GM21717 (cell line): ENCODE data around the gene STAG2.
"Not testable (repeated sequence)": the region's sequence is repeated elsewhere in the genome, so short reads cannot be mapped to it uniquely, and the experiment has no call there.

Experiments used
- ATAC-seq: cut with Tn5 transposase; IDR thresholded peaks from one replicate; pipeline ENCODE4 v1.9.1; 2021; ENCODE audit warnings: mild to moderate bottlenecking, moderate library complexity; ENCODE audit not compliant: unreplicated experiment

STAG2 gene

DNA sequence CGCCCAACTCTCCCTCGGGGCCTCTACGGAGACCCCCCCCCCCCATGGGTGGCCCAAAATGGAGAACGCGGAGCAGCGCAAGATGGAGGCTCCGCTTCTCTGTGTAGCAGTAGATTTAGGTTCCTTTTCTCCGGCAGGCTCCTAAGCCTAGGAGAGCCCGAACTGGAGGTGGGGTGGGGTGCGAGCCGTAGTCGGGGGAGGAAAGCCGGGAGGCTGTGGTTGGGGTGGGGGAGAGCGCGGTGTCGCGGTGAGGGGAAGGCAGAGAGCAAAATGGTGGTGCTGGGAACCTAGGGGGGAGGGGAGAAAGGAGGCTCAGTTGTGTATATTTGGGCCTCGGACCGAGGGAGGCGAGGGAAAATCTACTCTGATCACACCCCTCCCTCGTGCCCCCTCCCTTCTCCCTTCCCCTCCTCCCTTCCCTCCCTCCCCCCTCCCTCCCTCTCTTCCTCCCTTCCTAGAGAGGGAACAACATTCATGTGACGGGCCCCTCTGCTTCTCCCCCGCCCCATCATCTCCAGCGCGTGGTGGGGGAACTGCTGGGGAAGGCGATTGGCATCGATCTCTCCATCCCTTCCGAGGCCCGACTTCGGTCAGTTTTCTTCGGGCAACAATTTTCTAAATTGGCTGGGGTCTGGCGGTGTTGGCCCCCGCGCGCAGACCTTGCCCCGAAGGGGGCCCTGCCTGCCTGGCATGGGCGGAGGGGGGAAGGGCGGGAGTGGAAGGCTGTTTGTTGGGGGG, at the start of gene STAG2:
STAG2 (plus strand) TSS at position 439 of the 738 bp plus-strand sequence. CDS start 60,922 bp downstream, outside the sequence.
- no peak for ATAC-seq

DNA sequence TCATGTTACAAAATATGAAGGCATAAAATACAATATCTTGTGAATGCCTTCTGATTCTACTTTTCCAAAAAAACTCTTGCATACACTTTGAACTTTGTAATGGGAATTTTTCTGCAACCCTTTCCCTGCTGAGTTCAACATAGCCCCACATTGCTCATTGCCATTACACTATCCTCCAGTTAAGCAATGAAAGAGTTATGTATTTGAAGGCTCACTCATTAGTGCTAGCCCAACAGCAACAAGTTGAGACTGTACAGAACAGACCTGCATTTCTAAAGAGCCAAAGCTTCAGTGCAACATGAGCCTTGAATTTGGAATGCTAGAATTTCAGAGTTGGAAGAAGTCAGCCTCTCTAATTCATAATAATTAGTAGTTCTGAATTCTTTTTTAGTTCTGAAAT, 44.4 kb upstream of the STAG2 start:
- ATAC-seq: no peak

DNA sequence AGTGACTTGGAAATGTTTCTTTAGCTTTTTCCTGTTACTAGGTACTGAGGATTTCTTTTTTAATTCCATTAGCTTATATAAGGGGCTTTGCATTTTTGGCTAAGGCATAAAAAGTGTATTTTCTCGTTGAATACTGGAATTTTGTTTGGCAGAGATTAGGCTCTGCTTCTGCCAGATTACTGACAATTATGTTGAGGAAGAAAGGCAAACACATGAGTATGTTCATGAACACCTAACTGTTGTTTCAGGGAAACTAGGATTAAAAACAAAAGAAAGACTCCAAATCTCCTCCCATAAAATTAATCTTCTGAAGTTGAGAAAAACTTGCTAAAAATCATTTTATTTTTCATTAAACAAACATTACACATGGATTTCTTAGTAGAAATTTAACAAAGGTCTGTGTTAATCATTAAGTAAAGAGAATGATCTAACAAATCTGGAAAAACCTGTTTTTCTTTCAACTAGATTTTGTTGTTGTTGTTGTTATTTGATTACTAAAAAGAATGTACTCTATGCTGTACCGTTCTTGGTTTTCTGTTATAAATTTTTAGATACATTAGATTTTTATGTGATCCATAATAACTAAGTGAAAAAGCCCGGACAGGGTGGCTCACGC, 43.3 kb upstream of the STAG2 start:
- ATAC-seq: no peak

DNA sequence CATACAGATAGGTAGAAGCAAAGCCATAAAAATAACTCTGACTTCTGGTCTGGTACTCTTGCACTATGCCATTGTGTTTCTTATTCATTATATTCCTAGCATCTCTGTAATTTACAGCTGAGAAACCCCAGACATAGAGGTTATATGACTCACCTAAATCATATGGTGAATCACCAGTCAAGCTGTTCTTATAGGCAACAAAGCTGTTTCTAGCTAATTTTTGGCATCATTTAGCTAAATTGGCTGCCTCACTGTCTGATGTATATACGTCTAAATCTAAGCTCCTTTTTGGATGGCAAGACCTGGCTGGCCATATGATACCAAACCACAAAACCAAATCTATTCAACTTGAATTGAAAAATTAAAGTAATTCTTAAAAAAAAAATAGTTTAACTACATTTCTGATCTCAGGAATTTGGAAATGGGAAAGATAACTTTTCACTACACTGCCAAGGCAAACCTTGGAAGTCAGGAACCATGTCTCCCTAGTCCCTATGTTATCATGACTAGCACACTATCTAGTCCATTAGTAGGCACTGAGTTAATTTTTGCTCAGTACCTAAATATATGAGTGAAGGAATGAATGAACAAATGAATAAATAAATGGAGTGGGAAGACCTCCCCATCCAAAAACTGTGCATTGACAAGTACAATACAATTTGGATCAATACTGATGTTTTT, 41.3 kb upstream of the STAG2 start:
- ATAC-seq: no peak

DNA sequence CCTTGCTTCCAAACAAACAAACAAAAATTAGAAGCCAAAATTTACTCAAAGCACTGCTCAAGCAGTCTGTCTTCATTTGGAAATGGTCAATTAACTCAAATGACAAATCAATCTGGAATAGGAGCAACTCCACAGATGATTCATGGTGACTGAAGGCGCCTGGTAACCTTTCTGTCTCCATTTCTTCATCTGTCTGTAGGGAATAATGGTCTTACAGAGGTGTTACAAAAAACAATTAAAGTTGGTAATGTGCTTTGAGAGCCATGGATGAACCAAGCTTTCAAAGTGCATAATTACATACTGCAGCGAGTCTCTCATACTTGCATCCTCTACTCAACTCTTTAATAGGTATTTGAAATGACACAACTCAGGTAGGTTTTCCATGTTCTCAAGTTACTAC, 38.3 kb upstream of the STAG2 start:
- no peak for ATAC-seq

DNA sequence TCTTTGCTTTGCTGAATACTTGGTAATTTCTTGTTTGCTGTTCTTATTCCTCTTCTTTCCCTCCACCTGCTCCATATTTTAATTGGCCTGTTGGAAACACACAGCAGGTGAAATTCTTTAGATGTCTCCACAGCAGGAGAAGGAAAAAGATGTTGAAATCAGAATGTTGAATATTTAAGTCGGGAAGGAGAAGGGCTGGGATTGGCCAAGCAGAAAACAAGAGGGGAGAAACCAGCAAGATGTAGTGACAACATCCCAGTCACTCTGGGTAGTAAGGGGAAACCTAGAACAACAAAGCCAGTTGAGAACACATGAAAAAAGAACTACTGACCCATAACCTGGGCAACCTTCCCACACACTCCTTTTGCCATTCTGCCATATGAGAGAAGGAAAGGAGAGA, 37.3 kb upstream of the STAG2 start:
- no peak for ATAC-seq

DNA sequence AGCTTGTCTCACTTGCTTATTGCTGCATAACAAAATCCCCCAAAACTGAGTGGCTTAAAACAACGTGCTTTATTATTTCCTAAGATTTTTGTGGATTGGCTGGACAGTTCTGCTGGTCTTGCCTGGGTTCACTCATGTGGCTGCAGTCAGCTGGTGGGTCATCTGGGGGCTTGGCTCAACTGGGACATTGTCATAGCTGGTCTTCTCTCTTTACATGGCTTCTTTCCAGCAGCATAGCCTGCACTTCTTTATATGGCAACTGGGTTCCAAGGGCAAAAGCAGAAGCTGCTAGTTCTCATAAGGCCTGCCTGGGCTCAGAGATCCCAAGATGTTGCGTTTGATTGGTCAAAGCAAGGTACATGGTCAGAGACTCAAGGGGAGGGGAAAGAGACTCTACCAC, 33.7 kb upstream of the STAG2 start:
- ATAC-seq: no peak

DNA sequence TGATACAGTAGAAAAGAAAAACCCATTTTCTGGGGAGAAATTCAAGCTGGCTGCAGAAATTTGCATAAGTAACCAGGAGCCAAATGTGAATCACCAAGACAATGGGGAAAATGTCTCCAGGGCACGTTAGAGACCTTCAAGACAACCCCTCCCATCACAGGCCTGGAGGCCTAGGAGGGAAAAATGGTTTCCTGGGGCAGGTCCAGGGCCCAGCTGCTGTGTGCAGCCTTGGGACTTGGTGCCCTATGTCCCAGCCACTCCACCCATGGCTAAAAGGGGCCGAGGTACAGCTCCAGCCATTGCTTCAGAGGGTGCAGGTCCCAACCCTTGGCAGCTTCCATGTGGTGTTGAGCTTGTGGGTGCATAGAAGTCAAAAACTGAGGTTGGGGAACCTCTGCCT, 29.5 kb upstream of the STAG2 start:
- not testable (repeated sequence) for ATAC-seq

DNA sequence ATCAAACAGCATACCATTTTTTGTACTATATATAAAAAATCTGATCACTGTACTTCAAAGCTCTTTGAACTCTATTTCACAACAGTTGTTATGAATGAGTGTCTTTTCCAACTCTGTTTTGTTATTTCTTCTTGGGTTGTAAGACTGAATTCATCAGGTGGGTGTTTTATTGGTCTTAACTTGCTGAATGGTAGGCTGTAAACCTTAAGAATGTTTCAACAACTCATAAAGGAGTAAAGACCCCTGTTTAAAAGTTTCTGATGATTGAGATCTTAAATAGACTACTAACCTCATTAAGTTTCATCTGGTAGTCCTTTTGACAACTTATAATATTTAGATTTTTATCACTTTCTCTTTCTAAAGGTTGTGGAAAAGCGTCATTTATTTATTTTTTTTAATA, 18.4 kb upstream of the STAG2 start:
- ATAC-seq: no peak

DNA sequence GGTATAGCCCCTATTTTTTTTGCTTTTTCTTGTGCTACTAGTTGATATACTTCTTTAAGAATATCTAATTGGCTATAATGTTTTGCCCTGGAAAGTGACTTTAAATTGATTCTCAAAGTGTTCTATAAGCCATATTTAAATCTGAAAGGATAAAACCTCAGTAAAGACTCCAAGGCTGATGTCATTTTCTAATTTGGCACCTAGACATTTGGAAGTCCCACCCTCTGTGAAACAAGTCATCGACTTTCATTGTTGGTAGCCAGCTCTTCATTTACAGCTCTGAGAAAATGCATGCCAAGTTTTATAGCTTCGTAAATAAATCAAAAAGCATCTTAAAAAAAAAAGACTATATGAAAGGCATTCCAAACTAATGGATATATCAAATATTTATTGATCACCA, 18.0 kb upstream of the STAG2 start:
- no peak for ATAC-seq

DNA sequence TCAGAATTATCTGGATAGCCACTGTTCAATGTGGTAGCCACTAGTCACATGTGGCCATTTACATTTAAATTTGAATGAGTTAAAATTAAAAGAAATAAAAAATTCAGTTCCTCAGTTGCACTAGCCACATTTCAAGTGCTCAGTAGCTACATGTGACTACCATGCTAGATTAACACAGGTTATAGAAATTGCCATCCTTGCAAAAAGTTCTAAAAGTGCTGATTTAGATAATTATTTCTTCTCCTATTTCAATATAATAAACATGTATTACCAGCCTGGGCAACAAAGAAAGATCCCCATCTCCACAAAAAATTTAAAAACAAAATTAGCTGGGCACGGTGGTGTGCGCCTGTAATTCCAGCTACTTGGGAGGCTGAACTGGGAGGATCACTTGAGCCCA, 11.7 kb upstream of the STAG2 start:
- no peak for ATAC-seq

DNA sequence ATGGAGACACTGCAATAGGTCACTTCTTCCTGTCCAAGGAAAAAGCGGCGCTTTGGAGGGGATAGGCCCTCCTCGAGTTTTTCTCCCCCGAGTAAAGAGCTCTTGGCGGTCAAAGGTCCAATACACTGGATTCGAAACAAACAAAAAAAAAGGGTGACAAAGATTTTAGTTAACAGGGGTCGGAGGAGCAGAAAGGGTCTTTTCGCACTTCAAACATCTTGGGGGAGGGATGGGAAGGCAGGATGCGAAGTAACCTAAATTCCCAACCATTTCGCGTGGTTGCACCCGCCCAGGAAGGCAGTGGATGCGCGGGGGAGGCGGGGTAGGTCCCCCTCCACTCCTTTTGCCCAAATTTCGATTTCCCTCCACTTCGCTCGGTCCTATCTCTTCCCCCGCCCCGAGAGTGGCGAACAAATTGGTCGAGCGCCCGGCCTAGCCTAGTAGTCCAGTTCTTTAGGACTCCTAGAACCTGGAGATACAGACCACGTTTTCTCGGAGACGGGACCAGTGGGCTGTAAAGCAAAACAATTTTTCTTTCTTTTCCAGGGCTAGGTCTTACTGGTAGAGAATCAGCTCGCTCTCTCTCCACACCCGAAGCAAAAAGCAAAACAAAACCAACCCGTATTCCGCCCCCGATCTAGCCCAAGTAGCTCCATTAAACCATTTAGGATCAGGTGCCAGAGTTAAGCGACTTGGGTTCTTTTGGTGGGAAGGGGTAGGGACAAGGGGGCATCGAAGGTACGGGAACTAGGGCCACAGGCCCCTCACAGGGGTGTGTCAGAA, 2.0 kb upstream of the STAG2 start:
- no peak for ATAC-seq

DNA sequence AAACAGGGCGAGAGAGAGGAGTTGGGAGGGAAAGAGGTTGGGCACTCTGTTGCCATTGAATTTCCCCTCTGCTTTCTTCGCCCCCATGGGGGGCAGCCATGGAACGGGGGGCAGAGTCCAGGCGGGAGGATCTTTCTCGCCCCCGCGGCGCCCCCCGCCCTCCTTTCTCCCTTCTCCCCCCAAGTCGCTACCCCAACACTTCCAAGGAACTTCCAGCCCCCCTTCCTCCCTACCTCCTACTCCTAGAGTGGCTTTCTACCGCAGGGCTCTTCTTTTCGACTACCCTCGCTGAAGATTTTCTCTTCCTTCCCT, 594 bp upstream of the STAG2 start:
- ATAC-seq: no peak

DNA sequence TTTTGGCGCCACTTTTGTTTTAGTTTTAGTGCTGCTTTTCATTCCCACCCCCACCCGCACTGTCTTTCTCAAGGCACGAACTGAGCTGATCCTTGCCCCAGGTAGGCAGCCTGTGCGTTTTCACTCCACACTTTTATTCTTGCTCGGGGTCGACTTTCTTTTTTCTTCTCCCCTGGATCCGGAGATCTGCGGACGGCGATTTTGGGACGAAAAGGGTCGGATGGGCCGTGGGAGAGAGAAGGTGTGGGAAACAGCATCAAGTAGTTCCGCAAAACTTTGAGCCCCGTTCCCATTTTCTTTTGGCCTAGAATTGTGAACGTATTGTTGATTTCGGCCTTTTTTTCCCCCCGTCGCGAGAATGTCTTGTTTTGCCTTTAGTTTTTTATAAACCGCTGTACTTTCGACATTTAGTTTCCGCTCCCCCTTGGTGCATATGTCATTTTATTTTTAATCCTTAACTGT, 531 bp downstream of the STAG2 start:
- ATAC-seq: no peak

DNA sequence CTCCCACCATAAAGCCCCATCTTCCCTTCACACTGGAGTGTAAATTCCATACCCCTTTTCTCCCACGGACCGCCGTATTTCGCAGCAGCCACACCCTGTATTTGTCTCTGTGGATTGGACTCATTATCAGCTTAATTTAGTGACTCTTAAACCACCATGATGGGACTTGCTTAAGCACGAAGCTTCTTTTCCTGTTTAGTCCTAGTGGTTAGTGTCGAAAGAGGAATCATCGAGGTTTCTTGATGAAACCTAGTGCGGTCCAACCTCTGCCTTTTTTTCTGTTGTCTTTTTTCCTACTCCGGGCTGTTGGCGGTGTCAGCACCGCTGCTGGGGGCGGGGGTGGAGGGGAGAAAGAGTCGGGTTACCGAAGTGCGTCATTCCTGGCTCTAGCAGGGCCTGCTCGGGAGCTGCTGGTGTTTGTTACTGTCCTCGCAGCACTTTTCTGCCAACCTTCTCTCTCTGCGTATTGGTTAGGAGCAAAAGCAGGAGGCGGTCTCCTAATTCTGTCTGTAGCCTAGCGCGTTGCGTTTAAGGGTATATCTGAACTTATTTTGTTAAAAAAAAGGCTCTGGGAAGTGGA, 1.4 kb downstream of the STAG2 start:
- ATAC-seq: peak; percentile 61

DNA sequence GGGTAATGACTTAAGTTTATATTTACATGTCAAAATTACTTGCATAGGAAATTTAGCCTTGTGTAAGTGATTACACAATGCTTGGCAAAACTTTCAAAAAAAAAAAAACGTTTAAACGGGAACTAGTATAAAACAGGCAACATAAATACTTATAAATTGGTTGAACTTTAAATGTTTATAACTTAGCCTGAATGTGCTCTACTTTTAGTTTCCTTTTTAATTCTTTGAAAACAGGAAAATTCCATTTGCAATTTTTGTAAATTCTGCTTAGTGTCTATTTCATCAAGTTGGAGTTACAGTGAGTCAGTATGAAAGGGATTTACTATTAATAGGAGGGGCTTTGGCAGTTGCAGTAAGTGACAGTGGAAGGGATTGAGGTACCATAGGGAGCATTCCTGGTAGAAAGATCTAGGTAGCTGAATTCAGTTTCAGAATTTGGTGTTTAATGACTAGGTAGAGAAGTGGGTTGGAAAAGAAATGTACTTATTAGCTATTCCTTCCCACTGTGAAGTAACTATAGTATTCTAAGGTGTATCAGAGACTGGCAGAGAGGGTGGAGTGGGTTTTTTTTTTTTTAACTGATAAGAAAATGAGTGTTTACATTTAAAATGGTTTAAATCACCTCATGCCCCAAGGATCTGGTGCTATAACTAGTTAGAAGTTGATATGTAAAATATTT, 2.8 kb downstream of the STAG2 start:
- no peak for ATAC-seq

DNA sequence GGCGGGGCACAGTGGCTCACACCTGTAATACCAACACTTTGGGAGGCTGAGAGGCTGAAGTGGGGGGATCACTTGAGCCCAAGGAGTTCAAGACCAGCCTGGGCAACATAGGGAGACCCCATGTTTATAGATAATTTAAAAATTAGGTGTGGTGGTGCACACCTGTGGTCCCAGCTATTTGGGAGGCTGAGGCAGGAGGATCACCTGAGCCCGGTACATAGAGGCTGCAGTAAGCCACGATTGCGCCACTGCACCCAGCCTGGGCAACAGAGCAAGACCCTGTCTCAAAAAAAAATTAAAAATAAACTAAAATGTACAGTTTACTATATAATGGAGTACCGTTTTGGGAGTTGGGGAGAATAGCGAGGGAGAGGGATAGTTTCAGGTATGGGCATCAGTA, 4.2 kb downstream of the STAG2 start:
- no peak for ATAC-seq

DNA sequence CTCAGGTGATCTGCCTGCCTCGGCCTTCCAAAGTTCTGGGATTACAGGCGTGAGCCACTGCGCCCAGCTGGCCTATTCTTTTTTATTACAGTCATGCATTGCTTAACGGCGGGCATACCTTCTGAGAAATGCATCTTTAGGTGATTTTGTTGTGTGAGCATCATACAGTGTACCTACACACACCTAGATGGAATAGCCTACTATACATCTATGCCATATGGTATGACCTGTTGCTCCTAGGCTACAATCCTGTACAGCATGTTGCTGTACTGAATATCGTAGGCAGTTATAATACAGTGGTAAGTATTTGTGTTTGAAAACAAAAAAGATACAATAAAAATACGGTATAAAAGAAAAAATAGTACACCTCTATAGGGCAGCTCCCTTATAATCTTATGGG, 6.0 kb downstream of the STAG2 start:
- no peak for ATAC-seq

DNA sequence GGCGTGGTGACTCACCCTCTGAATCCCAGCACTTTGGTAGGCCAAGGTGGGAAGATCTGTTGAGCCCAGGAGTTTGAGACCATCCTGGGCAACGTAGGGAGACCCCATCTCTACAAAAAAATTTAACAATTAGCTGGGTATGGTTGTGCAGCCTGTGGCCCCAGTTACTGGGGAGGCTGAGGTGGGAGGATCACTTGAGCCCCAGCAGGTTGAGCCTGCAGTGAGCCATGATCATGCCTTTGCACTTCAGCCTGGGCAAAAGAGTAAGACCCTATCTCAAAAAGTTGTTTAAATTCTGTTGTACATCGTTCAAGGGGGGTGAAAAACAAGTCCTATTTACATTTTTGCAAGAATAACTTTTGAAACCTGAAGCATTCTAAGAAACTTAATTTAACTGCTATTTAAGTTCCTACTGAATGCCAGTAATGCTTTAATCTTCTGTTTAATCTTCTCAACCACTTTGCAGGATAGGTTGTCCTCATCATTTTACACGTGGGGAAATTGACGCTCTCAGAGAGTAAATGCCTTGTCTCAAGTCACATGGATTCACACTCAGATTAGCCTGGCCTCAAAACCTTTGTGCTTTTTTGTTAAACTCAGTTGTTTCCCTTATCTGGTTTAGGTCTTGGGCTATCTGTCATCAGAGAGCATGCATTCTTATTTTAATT, 7.0 kb downstream of the STAG2 start:
- no peak for ATAC-seq

DNA sequence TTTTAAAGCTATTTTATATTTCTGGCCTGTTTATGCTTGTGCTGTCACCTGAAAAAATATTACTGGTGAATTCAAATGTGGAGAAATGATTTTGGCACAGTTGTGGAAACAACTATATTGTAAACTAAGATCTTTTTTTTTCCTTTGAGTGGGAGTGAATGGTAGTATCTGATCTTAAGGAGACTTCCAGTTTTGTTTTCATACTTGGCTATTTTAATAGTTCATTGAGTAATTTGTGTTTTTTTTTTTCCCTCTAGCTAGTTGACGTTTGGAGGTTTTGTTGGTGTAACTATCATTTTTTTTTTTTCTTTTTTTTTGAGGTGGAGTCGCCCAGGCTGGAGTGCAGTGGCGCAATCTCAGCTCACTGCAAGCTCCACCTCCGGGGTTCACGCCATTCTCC, 10.5 kb downstream of the STAG2 start:
- no peak for ATAC-seq
